ENCODE measurements around the gene GPR84. TPM values are rescaled to one million over a fixed set of nuclear protein-coding genes. Genes with fewer than 3 reads are reported as not detected.
A peak's percentile ranks its signal among the peaks of the same experiment; 100 is the strongest.

Gene GPR84
- total RNA-seq, 1 experiment from 2014 or later = not detected

- Histone ChIP-seq H3K4me1 (replicated peaks; ENCODE audit: insufficient read depth) (peaks cover 37% of the 10 kb centered on the region), H4K20me1 (ENCODE audit: insufficient read depth) (no peaks in the 10 kb centered on the region), H3K4me3 (peak overlapping the region; percentile 59; the same call in 1 of the 2 replicates), H3K9me2 (ENCODE audit: insufficient read depth) (no peaks in the 10 kb centered on the region), H3K9me3 (ENCODE audit: insufficient read depth, low read depth) (no peaks in the 10 kb centered on the region), H3K79me2 (ENCODE audit: low read depth) (no peaks in the 10 kb centered on the region), H3K27ac (no peak overlapping the region), H2AFZ (no peak overlapping the region), H3K36me3 (ENCODE audit: low read depth) (no peaks in the 10 kb centered on the region), H3K27me3 (ENCODE audit: insufficient read depth, low read depth) (no peaks in the 10 kb centered on the region), H3K4me2 (peak overlapping the region; percentile 94; the same call in 1 of the 2 replicates), H3F3A (ENCODE audit: insufficient read depth, low read depth) (peaks cover 15% of the 10 kb centered on the region; the same call in 1 of the 2 replicates)
- no peak for DNase-seq
- intact Hi-C loops (cut with micrococcal nuclease; ENCODE audit: unreplicated experiment) = loop anchor here (5.0 kb wide), 1 partner anchor 371 kb away; the partner anchor contains the start of gene HOXC8
- POLR2A ChIA-PET (ENCODE audit: unreplicated experiment) = no interaction called here
- TF ChIP-seq EZH2 (IDR thresholded peaks at IDR 0.05; ENCODE audit: low read depth) (no peak), CTCF (conservative IDR thresholded peaks at IDR 0.05) (no peak)
- CTCF ChIA-PET = interaction anchor here (1.6 kb wide), 1 partner anchor 9 kb away, joined by 8 read pairs; no protein-coding TSS in a partner anchor
- BruUV-seq (replicated peaks) = no TSS peak
These were observed 13.7 kb upstream of the GPR84 start for GRCh38 chr12:54377797-54378515.

GRCh38 chr12:54377007-54377406 is 12.7 kb upstream of the GPR84 start:
- H3K36me3 ChIP-seq (ENCODE audit: low read depth) = no peaks in the 10 kb centered on the region
- H3K9me2 ChIP-seq (ENCODE audit: insufficient read depth) = no peaks in the 10 kb centered on the region
- H3K27ac ChIP-seq = no peak overlapping the region
- TF ChIP-seq EZH2 (IDR thresholded peaks at IDR 0.05; ENCODE audit: low read depth) = no peak
- TF ChIP-seq CTCF (conservative IDR thresholded peaks at IDR 0.05) = no peak
- peaks cover 21% of the 10 kb centered on the region; the same call in 1 of the 2 replicates for H3F3A ChIP-seq (ENCODE audit: insufficient read depth, low read depth)
- no peak overlapping the region for H2AFZ ChIP-seq
- no peaks in the 10 kb centered on the region for H3K79me2 ChIP-seq (ENCODE audit: low read depth)
- TSS peak; percentile 18 for BruUV-seq (replicated peaks)
- ChIA-PET POLR2A (ENCODE audit: unreplicated experiment) (no interaction called here), CTCF (no interaction called here)
- no peaks in the 10 kb centered on the region for H3K9me3 ChIP-seq (ENCODE audit: insufficient read depth, low read depth)
- no peaks in the 10 kb centered on the region for H4K20me1 ChIP-seq (ENCODE audit: insufficient read depth)
- intact Hi-C loops (cut with micrococcal nuclease; ENCODE audit: unreplicated experiment) = loop anchor here (5.0 kb wide), 1 partner anchor 370 kb away; the partner anchor contains the start of gene HOXC8
- no peak for DNase-seq
- no peak overlapping the region for H3K4me2 ChIP-seq
- H3K4me3 ChIP-seq = no peak overlapping the region
- peaks cover 27% of the 10 kb centered on the region for H3K4me1 ChIP-seq (replicated peaks; ENCODE audit: insufficient read depth)
- no peaks in the 10 kb centered on the region for H3K27me3 ChIP-seq (ENCODE audit: insufficient read depth, low read depth)

- peaks cover 26% of the 10 kb centered on the region for H3K4me1 ChIP-seq (replicated peaks; ENCODE audit: insufficient read depth)
- H3K4me2 ChIP-seq = no peak overlapping the region
- H4K20me1 ChIP-seq (ENCODE audit: insufficient read depth) = no peaks in the 10 kb centered on the region
- no peak for DNase-seq
- H2AFZ ChIP-seq = no peak overlapping the region
- intact Hi-C loops (cut with micrococcal nuclease; ENCODE audit: unreplicated experiment) = loop anchor here (5.0 kb wide), 1 partner anchor 369 kb away; the partner anchor contains the start of gene HOXC8
- no TSS peak for BruUV-seq (replicated peaks)
- CTCF ChIA-PET = no interaction called here
- H3K27ac ChIP-seq = no peak overlapping the region
- H3K36me3 ChIP-seq (ENCODE audit: low read depth) = no peaks in the 10 kb centered on the region
- H3K9me2 ChIP-seq (ENCODE audit: insufficient read depth) = no peaks in the 10 kb centered on the region
- no peaks in the 10 kb centered on the region for H3K79me2 ChIP-seq (ENCODE audit: low read depth)
- H3K4me3 ChIP-seq = no peak overlapping the region
- peaks cover 21% of the 10 kb centered on the region; the same call in 1 of the 2 replicates for H3F3A ChIP-seq (ENCODE audit: insufficient read depth, low read depth)
- TF ChIP-seq CTCF (conservative IDR thresholded peaks at IDR 0.05) = no peak
- no peak for TF ChIP-seq EZH2 (IDR thresholded peaks at IDR 0.05; ENCODE audit: low read depth)
- no peaks in the 10 kb centered on the region for H3K27me3 ChIP-seq (ENCODE audit: insufficient read depth, low read depth)
- POLR2A ChIA-PET (ENCODE audit: unreplicated experiment) = no interaction called here
- H3K9me3 ChIP-seq (ENCODE audit: insufficient read depth, low read depth) = no peaks in the 10 kb centered on the region
These were observed 12.3 kb upstream of the GPR84 start for GRCh38 chr12:54376596-54376995.

Measured in PC-9 (cell line).